ENCODE measurements around the gene BNIP5.
A peak's percentile ranks its signal among the peaks of the same experiment; 100 is the strongest.
"Not testable (repeated sequence)": the region's sequence is repeated elsewhere in the genome, so short reads cannot be mapped to it uniquely, and the experiment has no call there.

BNIP5 gene

DNA sequence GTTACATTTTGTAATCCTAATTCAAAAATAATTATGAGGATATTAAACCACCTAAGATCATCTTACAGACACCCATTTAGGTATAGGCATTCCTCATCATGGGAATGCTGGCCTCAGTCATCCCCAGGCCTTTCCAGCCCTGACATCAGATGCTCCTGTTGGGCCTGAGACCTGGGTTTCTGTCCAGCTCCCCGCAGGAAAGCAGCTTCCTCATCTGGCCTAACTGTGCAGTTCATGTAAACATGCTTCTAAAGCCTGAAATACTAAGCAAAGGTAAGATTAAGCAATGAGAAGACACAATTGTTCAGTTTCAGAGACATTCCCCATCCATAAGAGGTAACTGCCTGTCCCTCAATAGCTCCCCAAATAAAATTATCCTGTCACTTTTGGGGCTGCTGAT lies 31.7 kb upstream of the BNIP5 start:
- H3K4me3 ChIP-seq (ENCODE audit: low read depth, low read length): no peak overlapping the region
- no peak for DNase-seq (ENCODE audit: low read depth)
- TF ChIP-seq, protein P1, sequence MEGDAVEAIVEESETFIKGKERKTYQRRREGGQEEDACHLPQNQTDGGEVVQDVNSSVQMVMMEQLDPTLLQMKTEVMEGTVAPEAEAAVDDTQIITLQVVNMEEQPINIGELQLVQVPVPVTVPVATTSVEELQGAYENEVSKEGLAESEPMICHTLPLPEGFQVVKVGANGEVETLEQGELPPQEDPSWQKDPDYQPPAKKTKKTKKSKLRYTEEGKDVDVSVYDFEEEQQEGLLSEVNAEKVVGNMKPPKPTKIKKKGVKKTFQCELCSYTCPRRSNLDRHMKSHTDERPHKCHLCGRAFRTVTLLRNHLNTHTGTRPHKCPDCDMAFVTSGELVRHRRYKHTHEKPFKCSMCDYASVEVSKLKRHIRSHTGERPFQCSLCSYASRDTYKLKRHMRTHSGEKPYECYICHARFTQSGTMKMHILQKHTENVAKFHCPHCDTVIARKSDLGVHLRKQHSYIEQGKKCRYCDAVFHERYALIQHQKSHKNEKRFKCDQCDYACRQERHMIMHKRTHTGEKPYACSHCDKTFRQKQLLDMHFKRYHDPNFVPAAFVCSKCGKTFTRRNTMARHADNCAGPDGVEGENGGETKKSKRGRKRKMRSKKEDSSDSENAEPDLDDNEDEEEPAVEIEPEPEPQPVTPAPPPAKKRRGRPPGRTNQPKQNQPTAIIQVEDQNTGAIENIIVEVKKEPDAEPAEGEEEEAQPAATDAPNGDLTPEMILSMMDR (conservative IDR thresholded peaks at IDR 0.05; ENCODE audit: low read depth, low read length): no peak

DNA sequence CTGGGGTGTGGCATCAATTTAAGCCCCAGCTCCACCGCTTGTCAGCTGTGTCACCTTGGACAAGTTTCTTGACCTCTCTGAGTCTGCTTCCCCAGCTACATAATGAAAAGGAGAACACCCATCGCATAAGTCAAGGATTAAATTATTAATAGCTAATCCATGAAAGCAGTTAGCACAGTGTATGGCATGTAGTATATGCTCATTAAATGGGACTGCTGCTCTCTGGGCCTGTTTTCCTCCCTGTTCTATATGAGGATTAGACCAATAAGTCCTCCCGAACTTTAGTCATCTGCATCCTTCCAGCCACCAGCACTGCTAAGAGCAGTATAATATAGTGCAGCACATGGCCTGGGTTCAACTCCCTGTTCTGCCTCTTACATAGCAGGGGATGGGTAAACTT lies 31.1 kb upstream of the BNIP5 start:
- no peak for DNase-seq (ENCODE audit: low read depth)
- TF ChIP-seq, protein P1 (conservative IDR thresholded peaks at IDR 0.05; ENCODE audit: low read depth, low read length): no peak
- H3K4me3 ChIP-seq (ENCODE audit: low read depth, low read length): no peak overlapping the region

DNA sequence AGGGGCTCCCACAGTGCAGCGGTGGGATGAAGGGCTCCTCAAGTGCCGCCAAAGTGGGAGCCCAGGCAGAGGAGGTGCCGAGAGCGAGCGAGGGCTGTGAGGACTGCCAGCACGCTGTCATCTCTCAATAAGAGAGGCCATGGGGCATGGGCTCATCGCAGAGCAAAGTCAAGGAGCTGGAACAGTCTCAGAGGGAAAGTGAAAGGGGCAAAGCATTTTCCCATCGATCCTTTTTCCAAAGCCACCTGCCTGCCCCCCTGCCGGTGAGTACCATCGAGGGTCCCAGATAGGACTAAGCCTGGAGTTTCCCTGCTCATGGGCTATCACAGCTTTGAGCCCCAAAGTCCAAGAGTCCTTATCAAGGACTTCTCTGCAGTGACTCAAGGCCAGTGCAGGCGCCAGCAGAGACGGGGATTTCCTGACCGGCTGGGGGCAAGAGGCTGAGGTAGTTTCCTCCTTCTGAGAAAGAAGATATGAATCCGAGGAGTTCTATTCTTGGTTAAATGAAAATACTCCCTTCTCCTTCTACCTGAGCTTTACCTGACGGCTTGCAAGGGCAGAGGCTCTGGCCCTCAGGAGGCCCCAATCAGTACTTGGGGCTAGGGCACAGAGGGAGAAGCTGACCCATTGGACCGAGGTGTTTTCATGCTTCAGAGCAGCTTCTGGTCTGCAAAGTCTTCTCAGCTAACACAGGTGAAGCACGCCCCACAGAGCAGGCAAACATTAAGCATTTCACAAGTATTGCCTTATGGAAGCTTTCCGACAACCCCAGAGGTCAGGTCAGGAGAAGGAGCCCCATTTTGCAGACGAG lies 28.2 kb upstream of the BNIP5 start:
- no peak overlapping the region for H3K4me3 ChIP-seq (ENCODE audit: low read depth, low read length)
- TF ChIP-seq, protein P1 (conservative IDR thresholded peaks at IDR 0.05; ENCODE audit: low read depth, low read length): no peak
- peak; percentile 69 for DNase-seq (ENCODE audit: low read depth)

DNA sequence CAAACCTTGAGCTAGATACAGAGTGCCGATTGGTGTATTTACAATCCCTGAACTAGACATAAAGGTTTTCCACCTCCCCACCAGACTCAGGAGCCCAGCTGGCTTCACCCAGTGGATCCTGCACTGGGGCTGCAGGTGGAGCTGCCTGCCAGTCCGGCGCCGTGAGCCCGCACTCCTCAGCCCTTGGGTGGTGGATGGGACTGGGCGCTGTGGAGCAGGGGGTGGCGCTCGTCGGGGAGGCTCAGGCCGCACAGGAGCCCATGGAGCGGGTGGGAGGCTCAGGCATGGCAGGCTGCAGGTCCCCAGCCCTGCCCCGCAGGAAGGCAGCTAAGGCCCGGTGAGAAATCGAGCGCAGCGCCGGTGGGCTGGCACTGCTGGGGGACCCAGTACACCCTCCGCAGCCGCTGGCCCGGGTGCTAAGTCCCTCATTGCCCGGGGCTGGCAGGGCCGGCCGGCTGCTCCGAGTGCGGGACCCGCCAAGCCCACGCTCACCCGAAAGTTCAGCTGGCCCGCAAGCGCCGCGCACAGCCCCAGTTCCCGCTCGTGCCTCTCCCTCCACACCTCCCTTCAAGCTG lies 27.5 kb upstream of the BNIP5 start:
- DNase-seq (ENCODE audit: low read depth); H3K4me3 ChIP-seq (ENCODE audit: low read depth, low read length): not testable (repeated sequence)

DNA sequence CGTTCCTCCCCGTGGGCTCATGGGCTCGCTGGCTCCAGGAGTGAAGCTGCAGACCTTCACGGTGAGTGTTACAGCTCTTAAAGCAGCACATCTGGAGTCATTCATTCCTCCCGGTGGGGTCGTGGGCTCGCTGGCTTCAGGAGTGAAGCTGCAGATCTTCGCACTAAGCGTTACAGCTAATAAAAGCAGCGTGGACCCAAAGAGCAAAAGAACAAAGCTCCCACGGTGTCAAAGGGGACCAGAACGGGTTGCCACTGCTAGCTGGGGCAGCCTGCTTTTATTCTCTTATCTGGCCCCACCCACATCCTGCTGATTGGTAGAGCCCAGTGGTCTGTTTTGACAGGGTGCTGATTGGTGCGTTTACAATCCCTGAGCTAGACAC lies 26.7 kb upstream of the BNIP5 start:
- DNase-seq (ENCODE audit: low read depth); H3K4me3 ChIP-seq (ENCODE audit: low read depth, low read length): not testable (repeated sequence)

DNA sequence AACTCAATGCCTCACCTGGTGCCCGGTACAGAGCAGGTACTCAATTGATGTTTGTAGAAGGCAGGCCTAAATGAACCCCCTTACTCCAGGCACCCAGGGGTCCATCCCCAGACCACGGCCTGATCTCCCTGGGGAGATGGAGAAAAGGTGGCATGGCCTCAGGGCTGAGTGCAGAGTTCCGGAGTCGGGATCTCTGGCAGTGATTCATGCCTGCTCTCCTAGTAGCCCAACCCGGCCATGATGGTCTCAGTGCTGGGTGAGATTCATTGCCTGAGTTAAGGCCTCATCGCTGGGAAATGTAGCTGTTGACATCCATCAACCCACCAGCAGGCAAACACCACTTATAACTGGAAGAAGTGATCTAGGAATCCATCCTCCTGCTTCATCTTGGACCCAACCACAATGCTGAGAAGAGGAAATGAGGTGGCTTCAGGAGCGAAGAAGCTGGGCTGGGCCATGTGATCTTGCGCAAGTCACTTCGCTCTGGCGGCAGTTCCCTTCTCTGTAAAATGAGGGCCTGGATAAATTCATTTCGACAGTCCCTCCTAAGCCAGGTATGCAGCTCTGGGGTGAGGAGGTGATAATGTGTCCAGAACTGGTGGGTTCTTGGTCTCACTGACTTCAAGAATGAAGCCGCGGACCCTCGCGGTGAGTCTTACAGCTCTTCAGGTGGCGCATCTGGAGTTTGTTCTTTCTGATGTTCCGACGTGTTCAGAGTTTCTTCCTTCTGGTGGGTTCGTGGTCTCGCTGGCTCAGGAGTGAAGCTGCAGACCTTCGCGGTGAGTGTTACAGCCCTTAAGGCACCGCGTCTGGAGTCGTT lies 26.1 kb upstream of the BNIP5 start:
- H3K4me3 ChIP-seq (ENCODE audit: low read depth, low read length): no peak overlapping the region
- TF ChIP-seq, protein P1 (conservative IDR thresholded peaks at IDR 0.05; ENCODE audit: low read depth, low read length): no peak
- no peak for DNase-seq (ENCODE audit: low read depth)

DNA sequence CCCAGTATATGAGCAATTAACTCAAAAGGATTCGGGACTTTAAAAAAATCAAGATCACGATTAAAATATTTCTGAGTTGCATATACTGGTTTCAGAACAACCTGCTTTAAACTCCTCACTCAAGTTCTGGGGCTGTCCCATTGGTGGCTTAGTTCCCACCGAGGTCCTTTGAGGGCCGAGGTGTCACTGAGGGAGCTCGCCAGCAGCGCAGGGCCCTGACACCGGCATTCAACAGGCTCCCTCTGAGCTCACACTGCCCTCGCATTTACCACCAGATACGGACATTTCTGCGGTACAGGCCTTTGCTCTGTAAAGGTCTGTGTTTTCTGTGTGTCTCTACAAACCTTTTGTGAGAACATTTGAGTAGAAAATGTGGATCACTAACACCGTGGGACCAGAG lies 24.4 kb upstream of the BNIP5 start:
- DNase-seq (ENCODE audit: low read depth): no peak
- H3K4me3 ChIP-seq (ENCODE audit: low read depth, low read length): no peak overlapping the region
- TF ChIP-seq, protein P1 (conservative IDR thresholded peaks at IDR 0.05; ENCODE audit: low read depth, low read length): no peak

Data from choroid plexus epithelial cell (primary cell).